ENCODE measurements around the gene CPB1.

DNA sequence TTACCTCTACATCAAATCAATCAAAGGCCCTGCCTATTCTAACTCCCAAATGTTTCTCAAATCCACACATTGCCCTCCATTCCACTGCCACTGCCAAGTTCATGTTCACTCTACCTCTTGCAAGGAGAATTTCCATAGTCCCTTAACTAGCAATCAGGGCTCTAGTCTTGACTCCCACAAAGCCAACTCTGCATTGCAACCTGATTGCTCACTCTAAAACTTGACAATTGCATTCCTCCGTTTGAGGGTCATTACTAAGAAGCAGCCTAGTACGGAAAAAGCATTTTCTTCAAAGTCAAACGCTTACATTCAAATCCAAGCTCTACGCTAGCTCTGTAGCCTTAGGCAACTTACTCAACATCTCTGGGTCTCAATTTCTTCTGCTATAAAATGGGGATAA lies 38.6 kb downstream of the CPB1 start:
- TF ChIP-seq, protein P1, sequence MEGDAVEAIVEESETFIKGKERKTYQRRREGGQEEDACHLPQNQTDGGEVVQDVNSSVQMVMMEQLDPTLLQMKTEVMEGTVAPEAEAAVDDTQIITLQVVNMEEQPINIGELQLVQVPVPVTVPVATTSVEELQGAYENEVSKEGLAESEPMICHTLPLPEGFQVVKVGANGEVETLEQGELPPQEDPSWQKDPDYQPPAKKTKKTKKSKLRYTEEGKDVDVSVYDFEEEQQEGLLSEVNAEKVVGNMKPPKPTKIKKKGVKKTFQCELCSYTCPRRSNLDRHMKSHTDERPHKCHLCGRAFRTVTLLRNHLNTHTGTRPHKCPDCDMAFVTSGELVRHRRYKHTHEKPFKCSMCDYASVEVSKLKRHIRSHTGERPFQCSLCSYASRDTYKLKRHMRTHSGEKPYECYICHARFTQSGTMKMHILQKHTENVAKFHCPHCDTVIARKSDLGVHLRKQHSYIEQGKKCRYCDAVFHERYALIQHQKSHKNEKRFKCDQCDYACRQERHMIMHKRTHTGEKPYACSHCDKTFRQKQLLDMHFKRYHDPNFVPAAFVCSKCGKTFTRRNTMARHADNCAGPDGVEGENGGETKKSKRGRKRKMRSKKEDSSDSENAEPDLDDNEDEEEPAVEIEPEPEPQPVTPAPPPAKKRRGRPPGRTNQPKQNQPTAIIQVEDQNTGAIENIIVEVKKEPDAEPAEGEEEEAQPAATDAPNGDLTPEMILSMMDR (IDR thresholded peaks at IDR 0.05): no peak
- no peak for TF ChIP-seq POLR2A (IDR thresholded peaks at IDR 0.05)

All from ovary (tissue), 3 donors.